ENCODE measurements around the gene MCM3AP.

DNA sequence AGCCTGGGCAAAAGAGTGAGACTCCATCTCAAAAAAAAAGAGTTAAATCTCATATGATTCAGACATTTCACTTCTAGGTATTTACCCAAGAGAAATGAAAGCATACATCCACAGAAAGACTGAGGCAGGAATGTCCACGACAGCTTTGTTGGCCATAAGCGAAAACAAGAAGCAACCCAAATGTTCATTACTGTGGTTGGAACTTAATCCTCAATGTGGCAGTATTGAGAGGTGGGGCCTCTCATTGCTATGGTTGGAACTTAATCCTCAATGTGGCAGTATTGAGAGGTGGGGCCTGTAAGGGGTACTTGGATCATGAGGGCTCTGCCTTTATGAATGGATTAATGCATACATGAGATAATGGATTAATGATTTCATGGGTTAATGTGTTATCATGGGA is 23.0 kb upstream of the MCM3AP start:
- no peak for TF ChIP-seq EZH2phosphoT487 (IDR thresholded peaks at IDR 0.05; ENCODE audit: borderline replicate concordance, low read depth, low read length)
- TF ChIP-seq, protein P1, sequence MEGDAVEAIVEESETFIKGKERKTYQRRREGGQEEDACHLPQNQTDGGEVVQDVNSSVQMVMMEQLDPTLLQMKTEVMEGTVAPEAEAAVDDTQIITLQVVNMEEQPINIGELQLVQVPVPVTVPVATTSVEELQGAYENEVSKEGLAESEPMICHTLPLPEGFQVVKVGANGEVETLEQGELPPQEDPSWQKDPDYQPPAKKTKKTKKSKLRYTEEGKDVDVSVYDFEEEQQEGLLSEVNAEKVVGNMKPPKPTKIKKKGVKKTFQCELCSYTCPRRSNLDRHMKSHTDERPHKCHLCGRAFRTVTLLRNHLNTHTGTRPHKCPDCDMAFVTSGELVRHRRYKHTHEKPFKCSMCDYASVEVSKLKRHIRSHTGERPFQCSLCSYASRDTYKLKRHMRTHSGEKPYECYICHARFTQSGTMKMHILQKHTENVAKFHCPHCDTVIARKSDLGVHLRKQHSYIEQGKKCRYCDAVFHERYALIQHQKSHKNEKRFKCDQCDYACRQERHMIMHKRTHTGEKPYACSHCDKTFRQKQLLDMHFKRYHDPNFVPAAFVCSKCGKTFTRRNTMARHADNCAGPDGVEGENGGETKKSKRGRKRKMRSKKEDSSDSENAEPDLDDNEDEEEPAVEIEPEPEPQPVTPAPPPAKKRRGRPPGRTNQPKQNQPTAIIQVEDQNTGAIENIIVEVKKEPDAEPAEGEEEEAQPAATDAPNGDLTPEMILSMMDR (conservative IDR thresholded peaks at IDR 0.05; ENCODE audit: low read length): no peak

Data from OCI-LY7 (cell line).